Pancreas (tissue), 10 donors: Measurements from ENCODE around the gene PFDN1. TPM values are rescaled to one million over a fixed set of nuclear protein-coding genes. Genes with fewer than 3 reads are reported as not detected.

ENCODE experiments used
- ATAC-seq, 4 donors: fragments of 200-7000 bp; cut with Tn5 transposase; one replicate each; pipeline versions ENCODE4 v1.8.0 to v1.9.1; 2020; ENCODE audit warnings: mild to moderate bottlenecking in 4 of 4, moderate library complexity in 4 of 4
- DNase-seq, 6 donors: peaks; one replicate each; pipeline ENCODE4 v3.0.0-alpha.2; 2020
- FAIRE-seq: peaks from 2 replicates; lab custom pipeline; 2012; peaks lifted over from hg19 to GRCh38; lab: Jason Lieb, UNC
- H3K27ac ChIP-seq, 4 donors: fragments of 200-600 bp; sonication (generic); 1 replicate in 3 of 4; 2 replicates in 1 of 4; pipeline versions ENCODE4 v1.5.0 to v1.8.0; 2020
- H3K27me3 ChIP-seq, 4 donors: fragments of 200-600 bp; one replicate each; pipeline ENCODE4 v1.8.0; 2021
- H3K36me3 ChIP-seq, 3 donors: fragments of 200-600 bp; sonication (generic) in 1 of 3; one replicate each; pipeline versions ENCODE4 v1.5.0 to v1.8.0; 2020 to 2021
- H3K4me1 ChIP-seq, 3 donors: fragments of 200-600 bp; one replicate each; pipeline ENCODE4 v1.8.0; 2021
- H3K4me3 ChIP-seq, 4 donors: fragments of 200-600 bp; sonication (generic) in 2 of 4; one replicate each; pipeline versions ENCODE4 v1.5.0 to v1.8.0; 2020 to 2021
- H3K9me3 ChIP-seq, 4 donors: fragments of 200-600 bp; one replicate each; pipeline ENCODE4 v1.8.0; 2021
- WGBS, 2 donors: extraction: QIAGEN DNeasy Blood & Tissue Kit; methylation state at CpG; one replicate each; pipeline ENCODE4 v1.1.7; 2013; 5-methylcytosine and 5-hydroxymethylcytosine counted together
- intact Hi-C, 3 donors: fragments of 100-400 bp; cut with DNase I; formaldehyde crosslinking; loops; one replicate each; pipeline versions ENCODE4 v1.11.1 to v1.14.2; 2022
- polyA plus RNA-seq, 2 donors: library from polyadenylated mRNA; stranded (reverse); fragments of 200-250 nt; gene quantifications; one replicate each; pipeline ENCODE4 v1.2.3, GENCODE V29; 2013
- total RNA-seq, 6 donors: library from RNA; stranded (reverse); fragmentation: NEBNext Ultra II Directional in 4 of 6; extraction: Animal tissue kit (Norgen Biotek cat#: 25700) in 4 of 6; gene quantifications; one replicate each; pipeline versions ENCODE4 v1.2.1 to v1.2.4, GENCODE V29; 2021 to 2023
- TF ChIP-seq, protein P1 (sequence below), 4 donors: fragments of 200-600 bp; sonication (generic) in 3 of 4; IDR thresholded peaks; one replicate each; pipeline versions ENCODE4 v1.5.0 to v1.8.0; 2021; ENCODE audit warnings: antibody characterized with exemption in 4 of 4
- donor health status: healthy with polysubstance abuse.
- donor health status: DM: no; HTN: no; CAD: no; lungs with moderate emphysema.
- donor health status: DM: no; HTN: no; CAD: no.
- donor health status: control.
- donor health status: control.
- donor health status: Bipolar disorder and iron deficiency.
- donor health status: DM: yes; HTN: yes; CAD: no.
- donor health status: DM: no; HTN: no; CAD: no.
- donor health status: DM: no; HTN: no; CAD: no.
- donor health status: DM: yes; HTN: yes; CAD: no.

PFDN1 gene
- total and polyA plus RNA-seq, 8 donors = 10.5 to 43.9 (median 17.5) TPM

DNA sequence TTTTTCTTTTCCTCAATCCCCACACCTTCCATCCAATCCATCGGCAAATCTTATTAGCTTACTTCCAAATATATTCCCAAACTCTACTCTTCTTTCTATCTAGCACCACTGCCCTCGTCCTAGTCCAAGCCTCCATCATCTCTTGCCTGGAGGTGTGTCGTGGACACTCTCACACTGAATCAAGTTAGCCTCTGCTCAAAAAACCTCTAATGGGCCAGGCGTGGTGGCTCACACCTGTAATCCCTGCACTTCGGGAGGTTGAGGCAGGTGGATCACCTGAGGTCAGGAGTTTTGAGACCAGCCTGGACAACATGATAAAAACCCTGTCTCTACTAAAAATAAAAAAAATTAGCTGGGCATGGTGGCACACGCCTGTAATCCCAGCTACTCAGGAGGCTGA lies 46.2 kb downstream of the PFDN1 start:
- intact Hi-C loops = no loop called here
- ATAC-seq (no peak), DNase-seq (no peak), FAIRE-seq (no peak)
- Histone ChIP-seq H3K27ac (no peak overlapping the region), H3K4me3 (no peak overlapping the region), H3K9me3 (no peaks in the 10 kb centered on the region), H3K4me1 (peaks cover 1 to 11% (median 7%) of the 10 kb centered on the region in 3 donors), H3K36me3 (no peaks in the 10 kb centered on the region), H3K27me3 (no peaks in the 10 kb centered on the region)
- 94 to 95% methylated on average over 6 of the region's 6 CpGs for WGBS, 2 donors
- TF ChIP-seq, protein P1, sequence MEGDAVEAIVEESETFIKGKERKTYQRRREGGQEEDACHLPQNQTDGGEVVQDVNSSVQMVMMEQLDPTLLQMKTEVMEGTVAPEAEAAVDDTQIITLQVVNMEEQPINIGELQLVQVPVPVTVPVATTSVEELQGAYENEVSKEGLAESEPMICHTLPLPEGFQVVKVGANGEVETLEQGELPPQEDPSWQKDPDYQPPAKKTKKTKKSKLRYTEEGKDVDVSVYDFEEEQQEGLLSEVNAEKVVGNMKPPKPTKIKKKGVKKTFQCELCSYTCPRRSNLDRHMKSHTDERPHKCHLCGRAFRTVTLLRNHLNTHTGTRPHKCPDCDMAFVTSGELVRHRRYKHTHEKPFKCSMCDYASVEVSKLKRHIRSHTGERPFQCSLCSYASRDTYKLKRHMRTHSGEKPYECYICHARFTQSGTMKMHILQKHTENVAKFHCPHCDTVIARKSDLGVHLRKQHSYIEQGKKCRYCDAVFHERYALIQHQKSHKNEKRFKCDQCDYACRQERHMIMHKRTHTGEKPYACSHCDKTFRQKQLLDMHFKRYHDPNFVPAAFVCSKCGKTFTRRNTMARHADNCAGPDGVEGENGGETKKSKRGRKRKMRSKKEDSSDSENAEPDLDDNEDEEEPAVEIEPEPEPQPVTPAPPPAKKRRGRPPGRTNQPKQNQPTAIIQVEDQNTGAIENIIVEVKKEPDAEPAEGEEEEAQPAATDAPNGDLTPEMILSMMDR (IDR thresholded peaks at IDR 0.05) = no peak

DNA sequence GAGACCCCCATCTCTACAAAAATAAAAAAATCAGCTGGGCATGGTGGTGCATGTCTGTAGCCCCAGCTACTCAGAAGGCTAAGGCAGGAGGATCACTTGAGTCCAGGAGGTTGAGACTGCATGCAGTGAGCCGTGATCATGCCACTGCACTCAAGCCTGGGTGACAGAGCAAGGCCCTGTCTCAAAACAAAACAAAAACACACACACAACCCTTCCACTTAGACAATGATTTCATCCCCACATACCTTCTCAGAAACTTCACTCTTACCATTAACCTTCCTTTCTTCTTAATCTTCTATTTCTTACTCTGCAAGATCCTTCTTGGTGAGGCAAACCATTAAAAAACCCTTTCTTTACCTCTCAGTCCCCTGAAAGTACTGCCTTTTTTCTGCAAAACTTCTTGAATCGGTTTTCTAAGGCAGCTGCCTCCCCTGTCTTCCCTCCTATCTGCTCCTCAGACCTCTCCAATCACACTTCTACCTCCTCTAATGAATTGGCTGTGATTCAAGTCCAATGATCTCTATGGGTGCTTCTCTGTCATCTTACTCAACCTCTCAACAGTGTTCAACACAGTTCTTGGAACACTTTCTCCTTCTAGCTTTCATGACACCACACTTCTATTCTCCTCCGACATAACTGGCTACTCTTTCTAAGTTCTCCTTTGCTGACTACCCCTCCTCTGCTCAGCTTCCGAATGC lies 47.3 kb downstream of the PFDN1 start:
- intact Hi-C loops = no loop called here
- H3K27me3 ChIP-seq = no peaks in the 10 kb centered on the region
- FAIRE-seq (no peak), DNase-seq (no peak), ATAC-seq (no peak)
- WGBS, 2 donors = 86 to 89% methylated on average over 4 of the region's 4 CpGs
- no peak overlapping the region for H3K4me3 ChIP-seq
- no peak overlapping the region for H3K27ac ChIP-seq
- no peaks in the 10 kb centered on the region for H3K9me3 ChIP-seq
- H3K36me3 ChIP-seq = no peaks in the 10 kb centered on the region
- H3K4me1 ChIP-seq = peaks cover 0 to 5% (median 0%) of the 10 kb centered on the region in 3 donors
- TF ChIP-seq, protein P1 (IDR thresholded peaks at IDR 0.05) = no peak

DNA sequence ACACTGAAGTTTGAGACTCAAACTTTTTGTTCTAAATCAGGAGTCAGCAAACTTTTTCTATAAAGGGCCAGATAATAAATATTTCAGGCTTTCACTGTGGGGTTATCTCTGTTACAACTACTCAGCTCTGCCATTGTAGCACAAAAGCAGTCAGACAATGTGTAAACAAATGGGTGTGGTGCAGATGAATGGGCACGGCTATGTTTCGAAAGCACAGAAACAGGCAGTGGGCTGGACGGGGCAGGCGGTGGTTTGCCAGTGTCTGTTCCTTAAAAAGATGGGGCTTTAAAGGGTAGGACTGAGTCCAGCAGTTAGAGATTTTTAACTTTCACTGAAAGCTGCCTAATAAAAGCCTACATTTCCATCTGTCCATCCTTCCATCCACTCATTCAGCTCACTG lies 48.9 kb downstream of the PFDN1 start:
- intact Hi-C loops = no loop called here
- Histone ChIP-seq H3K4me3 (no peak overlapping the region), H3K27ac (no peak overlapping the region), H3K4me1 (peaks cover 0 to 5% (median 0%) of the 10 kb centered on the region in 3 donors), H3K27me3 (no peaks in the 10 kb centered on the region), H3K36me3 (peaks cover 0 to 4% (median 0%) of the 10 kb centered on the region in 3 donors), H3K9me3 (no peaks in the 10 kb centered on the region)
- no peak for DNase-seq
- FAIRE-seq = no peak
- 48 to 65% methylated on average over 4 of the region's 4 CpGs for WGBS, 2 donors
- peak in 3 of 4 donors; percentile 46 to 64 (median 49) for ATAC-seq
- TF ChIP-seq, protein P1 (IDR thresholded peaks at IDR 0.05) = no peak

DNA sequence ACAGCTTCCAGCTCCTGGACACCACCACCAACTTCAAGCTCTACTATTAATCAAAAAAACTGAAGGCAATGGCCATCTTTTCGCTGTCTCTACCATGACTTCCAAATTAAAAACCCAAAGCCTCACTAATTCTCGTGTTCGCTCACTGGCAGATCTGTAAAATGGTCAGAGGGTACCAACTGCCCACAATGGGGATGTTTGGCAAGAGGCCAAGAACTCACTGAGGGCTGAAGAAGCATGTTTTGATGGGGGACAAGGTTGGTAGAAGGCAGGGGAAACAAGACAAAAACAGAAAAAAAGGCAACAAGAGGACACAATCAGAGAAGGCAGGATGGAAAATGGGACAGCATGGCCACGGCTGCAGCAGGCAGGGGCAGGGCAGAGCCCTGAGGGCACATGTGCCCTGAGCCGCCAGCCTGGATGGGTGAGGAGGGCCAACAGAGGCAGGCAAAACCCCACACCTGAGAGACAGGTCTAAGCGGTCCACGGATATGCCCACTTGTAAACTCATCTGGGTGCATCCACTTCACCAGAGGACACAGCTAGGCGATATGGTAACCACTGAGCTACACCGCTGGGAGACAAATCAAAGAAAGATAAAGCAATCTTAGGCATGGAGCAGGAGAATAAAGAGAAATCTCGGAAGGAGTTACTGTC lies 50.3 kb downstream of the PFDN1 start:
- Histone ChIP-seq H3K36me3 (peaks cover 0 to 4% (median 0%) of the 10 kb centered on the region in 3 donors), H3K4me1 (peaks cover 0 to 5% (median 0%) of the 10 kb centered on the region in 3 donors), H3K27ac (no peak overlapping the region), H3K27me3 (no peaks in the 10 kb centered on the region), H3K4me3 (no peak overlapping the region), H3K9me3 (no peaks in the 10 kb centered on the region)
- TF ChIP-seq, protein P1 (IDR thresholded peaks at IDR 0.05) = no peak
- no peak for DNase-seq
- FAIRE-seq = no peak
- 93 to 95% methylated on average over 10 of the region's 10 CpGs for WGBS, 2 donors
- intact Hi-C loops = no loop called here
- no peak for ATAC-seq
